ACC112 (cell line): ENCODE results near the gene SHH.
"Not testable (repeated sequence)": the region's sequence is repeated elsewhere in the genome, so short reads cannot be mapped to it uniquely, and the experiment has no call there.

Experiments
- H2AFZ ChIP-seq: fragments of 200-600 bp; sonication (generic); one replicate; pipeline ENCODE4 v1.6.0; 2017; ENCODE audit warnings: antibody characterized with exemption, low read length; ENCODE audit not compliant: unreplicated experiment
- H3K27ac ChIP-seq: fragments of 200-600 bp; sonication (generic); 2 replicates; pipeline ENCODE4 v1.5.1; 2014; ENCODE audit warnings: low read depth, mild to moderate bottlenecking, antibody characterized with exemption, low read length, moderate library complexity
- H3K27me3 ChIP-seq: fragments of 200-600 bp; sonication (generic); 2 replicates; pipeline ENCODE4 v1.6.1; 2014; ENCODE audit warnings: mild to moderate bottlenecking, antibody characterized with exemption, low read length, moderate library complexity, mixed read lengths; ENCODE audit not compliant: insufficient read depth
- H3K36me3 ChIP-seq: fragments of 200-600 bp; sonication (generic); 2 replicates; pipeline ENCODE4 v1.6.1; 2016; ENCODE audit warnings: mild to moderate bottlenecking, antibody characterized with exemption, low read length, moderate library complexity, mixed read lengths; ENCODE audit not compliant: insufficient read depth
- H3K4me1 ChIP-seq: fragments of 200-600 bp; sonication (generic); one replicate; pipeline ENCODE4 v1.6.1; 2016; ENCODE audit warnings: low read length, mixed read lengths; ENCODE audit not compliant: insufficient read depth, unreplicated experiment, control insufficient read depth
- H3K4me3 ChIP-seq: fragments of 200-600 bp; sonication (generic); 2 replicates; pipeline ENCODE4 v1.5.1; 2014; ENCODE audit warnings: mild to moderate bottlenecking, low read depth, low read length
- H3K79me2 ChIP-seq: fragments of 200-600 bp; sonication (generic); one replicate; pipeline ENCODE4 v1.6.0; 2016; ENCODE audit warnings: low read length; ENCODE audit not compliant: control insufficient read depth, unreplicated experiment, insufficient read depth

The SHH gene

DNA sequence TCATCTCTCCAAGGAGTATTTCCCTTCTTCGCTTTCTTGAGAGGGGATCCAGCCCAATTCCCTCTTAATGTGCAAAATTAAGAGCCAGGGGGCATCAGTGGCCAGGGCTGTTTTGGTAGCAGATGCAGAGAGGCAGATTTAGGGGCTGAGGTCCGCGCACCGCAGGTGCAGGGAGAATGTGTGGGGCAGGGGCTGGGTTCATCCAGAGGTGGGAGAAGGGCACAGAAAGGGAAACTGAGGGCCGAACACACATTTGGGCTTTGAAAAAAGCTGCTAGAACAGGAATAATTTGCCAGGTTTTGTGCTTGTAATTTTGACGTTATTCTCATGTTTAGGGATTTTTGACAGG, 6.5 kb upstream of the SHH start:
- Histone ChIP-seq H3K27ac (no peak overlapping the region), H2AFZ (no peak overlapping the region), H3K79me2 (no peaks in the 10 kb centered on the region), H3K4me3 (no peak overlapping the region), H3K27me3 (peaks cover 34% of the 10 kb centered on the region), H3K36me3 (no peaks in the 10 kb centered on the region), H3K4me1 (no peaks in the 10 kb centered on the region)

- Histone ChIP-seq H3K4me1 (no peaks in the 10 kb centered on the region), H3K27me3 (peaks cover 36% of the 10 kb centered on the region), H3K4me3 (no peak overlapping the region), H3K36me3 (no peaks in the 10 kb centered on the region), H2AFZ (no peak overlapping the region), H3K79me2 (no peaks in the 10 kb centered on the region), H3K27ac (no peak overlapping the region)
These were observed 6.0 kb upstream of the SHH start for GRCh38 chr7:155818154-155818819.

DNA sequence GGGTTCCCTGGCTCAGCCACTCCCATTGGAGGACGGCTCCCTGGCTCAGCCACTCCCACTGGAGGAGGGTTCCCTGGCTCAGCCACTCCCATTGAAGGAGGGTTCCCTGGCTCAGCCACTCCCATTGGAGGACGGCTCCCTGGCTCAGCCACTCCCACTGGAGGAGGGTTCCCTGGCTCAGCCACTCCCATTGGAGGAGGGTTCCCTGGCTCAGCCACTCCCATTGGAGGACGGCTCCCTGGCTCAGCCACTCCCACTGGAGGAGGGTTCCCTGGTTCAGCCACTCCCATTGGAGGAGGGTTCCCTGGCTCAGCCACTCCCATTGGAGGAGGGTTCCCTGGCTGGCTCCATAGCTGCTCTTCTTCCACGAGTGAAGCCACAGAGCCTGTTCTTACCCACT, 5.3 kb upstream of the SHH start:
- H3K27ac ChIP-seq, H3K4me3 ChIP-seq, H3K36me3 ChIP-seq, H2AFZ ChIP-seq, H3K4me1 ChIP-seq, H3K79me2 ChIP-seq: not testable (repeated sequence)
- H3K27me3 ChIP-seq = peaks cover 37% of the 10 kb centered on the region

- Histone ChIP-seq H3K79me2 (no peaks in the 10 kb centered on the region), H3K4me1 (no peaks in the 10 kb centered on the region), H2AFZ (no peak overlapping the region), H3K27ac (no peak overlapping the region), H3K27me3 (peaks cover 42% of the 10 kb centered on the region), H3K36me3 (no peaks in the 10 kb centered on the region), H3K4me3 (no peak overlapping the region)
These were observed 4.7 kb upstream of the SHH start for GRCh38 chr7:155816996-155817395.

DNA sequence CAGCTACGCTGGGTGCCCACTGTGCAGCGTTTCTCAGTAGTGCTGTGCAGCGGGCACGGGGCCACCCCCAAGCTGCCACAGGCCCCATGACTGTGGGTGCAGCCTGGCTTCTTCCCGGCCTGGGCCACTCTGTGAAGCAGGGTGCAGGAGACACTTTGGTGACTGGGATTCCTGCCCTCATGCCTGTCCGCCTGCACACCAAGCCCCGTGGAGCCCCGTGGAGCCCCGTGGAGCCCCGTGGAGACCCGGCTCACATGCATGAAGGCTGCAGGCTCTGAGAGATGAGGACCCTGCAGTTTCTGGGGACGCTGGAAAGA, 3.9 kb upstream of the SHH start:
- H2AFZ ChIP-seq = no peak overlapping the region
- H3K4me3 ChIP-seq = no peak overlapping the region
- H3K79me2 ChIP-seq = no peaks in the 10 kb centered on the region
- H3K4me1 ChIP-seq = peaks cover 4% of the 10 kb centered on the region
- no peak overlapping the region for H3K27ac ChIP-seq
- H3K36me3 ChIP-seq = no peaks in the 10 kb centered on the region
- H3K27me3 ChIP-seq = peaks cover 50% of the 10 kb centered on the region

DNA sequence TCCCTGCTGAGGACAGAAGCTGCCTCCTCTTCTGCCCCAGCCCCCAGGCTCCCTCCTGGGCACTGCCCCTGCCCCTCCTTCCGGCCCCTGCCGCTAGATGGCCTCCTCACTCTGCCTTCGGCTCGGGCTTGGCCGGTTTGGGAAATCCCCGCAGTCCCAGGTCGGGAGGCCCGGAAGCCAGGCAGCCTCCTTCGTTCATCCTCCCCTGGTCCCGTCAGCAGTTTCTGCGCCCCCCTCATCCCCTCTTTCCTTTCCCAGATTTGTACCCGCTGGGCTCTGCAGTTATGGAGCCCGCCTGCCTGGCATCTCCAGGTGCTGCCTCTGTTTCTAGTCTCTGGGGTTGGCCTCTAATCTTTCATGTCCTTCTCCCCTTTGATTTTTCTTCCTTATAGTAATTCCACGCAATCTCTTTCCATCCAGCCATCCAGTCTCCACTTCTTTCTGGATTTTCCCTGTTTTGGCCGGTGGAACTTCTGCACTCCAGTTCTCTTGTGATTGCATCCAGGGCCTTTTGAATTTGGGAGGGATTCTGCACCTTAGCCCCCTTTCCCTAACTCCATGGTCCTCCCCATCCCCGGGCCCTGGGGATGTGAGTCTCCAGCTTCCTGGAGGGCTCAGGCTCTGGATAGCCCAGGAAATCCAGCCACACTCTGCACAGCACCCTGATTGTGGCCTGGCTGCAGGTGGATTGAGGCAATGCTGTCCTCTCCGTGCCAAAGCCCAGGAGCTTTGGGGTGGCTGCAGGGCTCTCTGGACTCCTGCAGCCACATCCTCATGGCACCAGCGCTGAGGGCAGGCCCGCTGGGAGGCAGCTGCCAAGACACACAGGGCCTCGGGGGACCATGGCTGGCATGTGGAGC, 3.3 kb upstream of the SHH start:
- Histone ChIP-seq H3K79me2 (no peaks in the 10 kb centered on the region), H3K27me3 (peaks cover 52% of the 10 kb centered on the region), H3K36me3 (no peaks in the 10 kb centered on the region), H3K27ac (no peak overlapping the region), H2AFZ (no peak overlapping the region), H3K4me3 (no peak overlapping the region), H3K4me1 (peaks cover 4% of the 10 kb centered on the region)

DNA sequence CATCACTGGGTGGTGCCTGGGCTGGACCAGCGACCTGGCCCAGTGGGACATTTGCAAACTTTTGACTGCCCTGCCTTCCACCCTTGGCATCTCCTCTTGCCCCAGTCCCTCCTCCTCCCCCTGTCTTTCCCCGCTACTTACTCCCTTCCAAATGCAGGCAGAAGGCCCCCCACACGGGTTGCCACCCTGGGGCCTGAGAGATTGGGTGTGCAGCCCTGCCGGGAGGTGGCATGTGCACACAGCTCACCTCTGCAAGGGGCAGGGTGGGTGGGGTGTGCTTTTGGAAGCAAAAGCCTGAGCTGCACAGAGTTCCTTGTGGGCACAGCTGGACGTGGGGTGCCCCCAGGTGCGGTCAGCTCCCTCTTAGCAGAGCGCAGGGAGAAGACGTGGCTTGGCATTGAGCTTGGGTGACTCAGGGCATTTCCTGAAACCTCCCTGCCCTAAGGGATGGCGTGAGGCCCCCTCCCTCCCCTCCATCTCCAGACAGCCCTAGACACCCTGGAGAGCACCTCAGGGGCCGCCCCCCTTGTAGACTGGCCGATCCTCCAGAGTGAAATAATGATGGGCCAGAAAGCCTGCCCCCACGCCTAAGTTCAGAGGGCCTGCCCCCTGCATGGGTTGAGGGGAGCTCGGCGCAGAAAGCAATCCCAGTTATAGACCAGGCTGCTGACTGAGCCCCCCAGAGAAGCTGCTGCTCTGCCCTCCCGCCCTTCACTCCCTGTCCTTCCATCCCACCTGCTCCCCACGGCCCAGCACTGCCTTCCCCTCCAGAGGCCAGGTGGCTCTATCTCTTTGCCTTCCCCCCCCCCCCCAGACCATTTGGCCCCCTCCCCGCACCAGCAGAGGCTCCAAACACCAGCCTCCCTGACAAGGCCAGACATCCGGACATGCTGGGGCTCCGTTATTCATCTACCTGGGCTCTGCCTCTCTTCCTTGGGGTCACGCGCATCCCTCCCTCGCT, 2.3 kb upstream of the SHH start:
- no peaks in the 10 kb centered on the region for H3K36me3 ChIP-seq
- no peaks in the 10 kb centered on the region for H3K79me2 ChIP-seq
- no peak overlapping the region for H3K4me3 ChIP-seq
- no peak overlapping the region for H3K27ac ChIP-seq
- peaks cover 4% of the 10 kb centered on the region for H3K4me1 ChIP-seq
- H2AFZ ChIP-seq = no peak overlapping the region
- peaks cover 60% of the 10 kb centered on the region for H3K27me3 ChIP-seq

DNA sequence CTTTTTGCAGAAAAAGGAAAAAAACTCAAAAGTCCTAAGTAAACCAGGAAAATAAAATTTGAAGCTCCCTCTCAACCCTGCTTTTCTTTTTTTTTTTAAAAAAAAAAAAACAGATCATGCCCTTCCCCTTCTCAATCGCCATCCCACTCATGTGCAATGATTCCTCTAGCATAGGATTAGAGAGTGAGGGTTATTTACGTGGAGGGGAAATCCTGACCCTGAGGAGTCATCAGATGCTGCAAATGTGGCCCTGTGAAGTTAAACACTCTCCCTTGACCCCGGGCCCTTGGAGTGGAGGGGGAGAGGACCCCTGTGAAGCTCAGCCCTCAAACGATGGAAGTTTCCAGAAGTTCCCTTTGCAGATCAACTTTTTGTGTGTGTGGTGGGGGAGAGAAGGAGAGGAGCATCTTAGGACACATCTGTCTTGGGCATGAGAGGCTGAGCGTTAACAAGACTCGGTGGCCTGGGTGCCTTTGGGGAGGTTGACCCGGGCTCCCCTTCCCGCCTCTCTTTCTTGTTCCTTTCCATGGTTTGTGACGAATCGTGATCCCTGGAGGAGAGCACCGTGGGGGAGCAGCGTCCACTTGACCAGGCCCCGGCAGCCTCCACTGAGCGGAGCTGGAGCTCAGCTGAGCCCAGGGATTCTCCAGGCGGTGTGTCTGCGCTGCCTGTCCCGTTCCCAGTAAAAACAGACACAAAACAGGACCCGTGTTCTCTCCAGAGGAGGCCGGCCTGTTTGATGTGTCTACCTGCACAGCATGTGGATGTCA, 1.5 kb upstream of the SHH start:
- Histone ChIP-seq H3K27me3 (peaks cover 69% of the 10 kb centered on the region), H3K4me1 (peaks cover 11% of the 10 kb centered on the region), H3K27ac (no peak overlapping the region), H3K36me3 (no peaks in the 10 kb centered on the region), H2AFZ (no peak overlapping the region), H3K79me2 (no peaks in the 10 kb centered on the region), H3K4me3 (no peak overlapping the region)

- H3K27me3 ChIP-seq = peaks cover 75% of the 10 kb centered on the region
- no peaks in the 10 kb centered on the region for H3K36me3 ChIP-seq
- no peak overlapping the region for H2AFZ ChIP-seq
- no peak overlapping the region for H3K27ac ChIP-seq
- H3K4me3 ChIP-seq = no peak overlapping the region
- H3K79me2 ChIP-seq = no peaks in the 10 kb centered on the region
- peaks cover 11% of the 10 kb centered on the region for H3K4me1 ChIP-seq
These were observed 862 bp upstream of the SHH start for GRCh38 chr7:155813125-155813524.

- no peaks in the 10 kb centered on the region for H3K79me2 ChIP-seq
- H2AFZ ChIP-seq = no peak overlapping the region
- H3K36me3 ChIP-seq = no peaks in the 10 kb centered on the region
- peak overlapping the region; percentile 71 for H3K4me3 ChIP-seq
- H3K27me3 ChIP-seq = peaks cover 91% of the 10 kb centered on the region
- no peak overlapping the region for H3K27ac ChIP-seq
- peaks cover 11% of the 10 kb centered on the region for H3K4me1 ChIP-seq
These were observed 736 bp downstream of the SHH start for GRCh38 chr7:155811560-155811894.
